Tibial artery (tissue), 4 donors: ENCODE results near the gene MAST3.

ENCODE experiments used
- DNase-seq, 2 donors: peaks; one replicate each; pipeline ENCODE4 v3.0.0-alpha.2; 2019
- H3K27ac ChIP-seq, 2 donors: fragments of 200-600 bp; sonication (generic) in 1 of 2; 1 replicate in 1 of 2; 2 replicates in 1 of 2; pipeline ENCODE4 v1.5.1; 2018 to 2019; ENCODE audit warnings: mild to moderate bottlenecking in 1 of 2
- H3K27me3 ChIP-seq, 2 donors: fragments of 200-600 bp; sonication (generic) in 1 of 2; one replicate each; pipeline versions ENCODE4 v1.5.1 to v1.6.0; 2016 to 2019
- H3K36me3 ChIP-seq, 3 donors: fragments of 200-600 bp; sonication (generic) in 2 of 3; one replicate each; pipeline ENCODE4 v1.5.1; 2016 to 2019; ENCODE audit warnings: mild to moderate bottlenecking in 2 of 3
- H3K4me1 ChIP-seq, 4 donors: fragments of 200-600 bp; sonication (generic) in 2 of 4; 1 replicate in 3 of 4; 2 replicates in 1 of 4; pipeline ENCODE4 v1.5.1; 2016 to 2019
- H3K4me3 ChIP-seq, 2 donors: fragments of 200-600 bp; sonication (generic) in 1 of 2; 1 replicate in 1 of 2; 2 replicates in 1 of 2; pipeline ENCODE4 v1.5.1; 2018 to 2019; ENCODE audit warnings: mild to moderate bottlenecking in 2 of 2
- H3K9me3 ChIP-seq, 3 donors: fragments of 200-600 bp; sonication (generic) in 1 of 3; one replicate each; pipeline ENCODE4 v1.5.1; 2016 to 2019
- intact Hi-C: fragments of 100-400 bp; cut with DNase I; formaldehyde crosslinking; loops from one replicate; pipeline ENCODE4 v1.15.0; 2023; ENCODE audit warnings: low total_unique reads
- TF ChIP-seq, protein P1 (sequence below), 2 experiments: fragments of 200-600 bp in 1 of 2; fragments of 450-650 bp in 1 of 2; IDR thresholded peaks; one replicate each; pipeline ENCODE4 v1.5.1; 2017 to 2019; ENCODE audit warnings: antibody characterized with exemption in 2 of 2, mild to moderate bottlenecking in 1 of 2, moderate library complexity in 1 of 2

MAST3 gene

DNA sequence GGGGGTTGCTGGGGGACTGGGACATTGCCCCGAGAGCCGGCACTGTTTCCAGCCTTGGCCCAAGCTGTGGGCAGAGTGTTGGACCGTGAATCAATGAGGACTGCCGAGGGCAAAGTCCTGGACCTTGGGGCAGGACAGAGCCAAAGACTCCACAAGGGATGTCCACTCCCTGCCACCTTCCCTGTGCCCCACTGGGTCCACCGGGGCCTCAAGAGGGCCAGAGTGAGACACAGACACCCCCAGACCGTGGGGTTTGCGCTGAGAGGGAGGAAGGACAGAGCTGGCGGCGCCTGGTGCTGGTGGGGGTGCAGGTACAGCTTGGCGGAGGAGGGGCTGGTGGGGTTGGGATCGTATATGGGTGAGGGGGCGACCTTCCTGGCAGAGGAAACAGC is 11.8 kb downstream of the MAST3 start:
- TF ChIP-seq, protein P1, sequence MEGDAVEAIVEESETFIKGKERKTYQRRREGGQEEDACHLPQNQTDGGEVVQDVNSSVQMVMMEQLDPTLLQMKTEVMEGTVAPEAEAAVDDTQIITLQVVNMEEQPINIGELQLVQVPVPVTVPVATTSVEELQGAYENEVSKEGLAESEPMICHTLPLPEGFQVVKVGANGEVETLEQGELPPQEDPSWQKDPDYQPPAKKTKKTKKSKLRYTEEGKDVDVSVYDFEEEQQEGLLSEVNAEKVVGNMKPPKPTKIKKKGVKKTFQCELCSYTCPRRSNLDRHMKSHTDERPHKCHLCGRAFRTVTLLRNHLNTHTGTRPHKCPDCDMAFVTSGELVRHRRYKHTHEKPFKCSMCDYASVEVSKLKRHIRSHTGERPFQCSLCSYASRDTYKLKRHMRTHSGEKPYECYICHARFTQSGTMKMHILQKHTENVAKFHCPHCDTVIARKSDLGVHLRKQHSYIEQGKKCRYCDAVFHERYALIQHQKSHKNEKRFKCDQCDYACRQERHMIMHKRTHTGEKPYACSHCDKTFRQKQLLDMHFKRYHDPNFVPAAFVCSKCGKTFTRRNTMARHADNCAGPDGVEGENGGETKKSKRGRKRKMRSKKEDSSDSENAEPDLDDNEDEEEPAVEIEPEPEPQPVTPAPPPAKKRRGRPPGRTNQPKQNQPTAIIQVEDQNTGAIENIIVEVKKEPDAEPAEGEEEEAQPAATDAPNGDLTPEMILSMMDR (IDR thresholded peaks at IDR 0.05), result no peak

DNA sequence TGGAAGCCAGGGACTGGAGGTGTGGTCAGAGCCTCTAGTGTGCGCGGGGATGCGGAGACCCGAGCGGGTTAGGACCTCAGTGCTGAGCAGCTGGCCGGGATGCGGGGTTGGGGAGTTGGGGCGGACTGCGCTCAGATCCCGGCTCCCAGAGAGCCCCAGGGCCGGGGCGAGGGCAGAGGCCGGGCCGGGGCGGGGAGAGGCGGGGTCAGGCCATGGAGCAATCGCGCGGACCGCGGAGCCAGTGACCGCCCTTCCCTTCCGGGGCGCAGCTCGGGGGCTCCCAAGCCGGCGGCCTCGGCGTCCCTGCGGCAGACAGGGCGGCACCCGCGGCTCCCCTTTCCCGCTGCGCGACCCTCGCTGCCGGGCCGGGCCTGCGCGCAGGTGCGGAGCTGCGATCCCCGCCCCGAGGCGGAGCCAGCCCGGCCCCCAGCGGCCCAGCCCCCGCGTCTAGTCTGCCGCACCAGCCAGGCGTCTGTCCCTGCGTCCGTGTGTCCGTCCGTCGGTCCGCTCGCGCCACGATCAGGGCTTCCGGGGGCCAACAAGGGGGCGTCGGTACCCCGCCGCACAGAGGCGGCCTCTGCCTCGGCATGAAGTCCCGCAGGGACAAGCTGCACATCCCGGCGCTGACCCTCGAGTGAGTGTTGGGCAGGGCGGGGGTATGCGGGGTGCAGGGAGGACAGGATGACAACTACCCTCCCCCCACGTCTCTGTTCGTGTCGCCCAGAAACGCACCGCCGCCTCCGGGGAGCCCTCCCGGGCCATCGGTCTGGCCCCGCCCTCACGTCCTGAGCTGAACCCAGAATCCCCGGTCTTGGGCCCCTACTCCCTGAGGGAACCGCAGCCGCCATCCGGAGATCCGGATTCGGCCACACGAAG is 12.4 kb downstream of the MAST3 start:
- peak overlapping the region; percentile 62 to 79 for H3K27ac ChIP-seq
- TF ChIP-seq, protein P1 (IDR thresholded peaks at IDR 0.05), result no peak
- no peaks in the 10 kb centered on the region for H3K9me3 ChIP-seq
- H3K27me3 ChIP-seq, result no peaks in the 10 kb centered on the region
- peak overlapping the region; percentile 66 to 89 for H3K4me3 ChIP-seq
- H3K4me1 ChIP-seq, result peaks cover 0 to 21% (median 16%) of the 10 kb centered on the region in 4 donors
- peak; percentile 46 to 79 for DNase-seq
- H3K36me3 ChIP-seq, result no peaks in the 10 kb centered on the region
- intact Hi-C loops, result no loop called here

More for the DNA sequence above, 11.8 kb downstream of the MAST3 start:
- no peaks in the 10 kb centered on the region for H3K9me3 ChIP-seq
- peak overlapping the region; percentile 66 to 89 for H3K4me3 ChIP-seq
- H3K27ac ChIP-seq, result peak overlapping the region; percentile 62 to 79
- no peak for DNase-seq
- peaks cover 0 to 27% (median 21%) of the 10 kb centered on the region in 4 donors for H3K4me1 ChIP-seq
- H3K36me3 ChIP-seq, result no peaks in the 10 kb centered on the region
- intact Hi-C loops, result no loop called here
- no peaks in the 10 kb centered on the region for H3K27me3 ChIP-seq

DNA sequence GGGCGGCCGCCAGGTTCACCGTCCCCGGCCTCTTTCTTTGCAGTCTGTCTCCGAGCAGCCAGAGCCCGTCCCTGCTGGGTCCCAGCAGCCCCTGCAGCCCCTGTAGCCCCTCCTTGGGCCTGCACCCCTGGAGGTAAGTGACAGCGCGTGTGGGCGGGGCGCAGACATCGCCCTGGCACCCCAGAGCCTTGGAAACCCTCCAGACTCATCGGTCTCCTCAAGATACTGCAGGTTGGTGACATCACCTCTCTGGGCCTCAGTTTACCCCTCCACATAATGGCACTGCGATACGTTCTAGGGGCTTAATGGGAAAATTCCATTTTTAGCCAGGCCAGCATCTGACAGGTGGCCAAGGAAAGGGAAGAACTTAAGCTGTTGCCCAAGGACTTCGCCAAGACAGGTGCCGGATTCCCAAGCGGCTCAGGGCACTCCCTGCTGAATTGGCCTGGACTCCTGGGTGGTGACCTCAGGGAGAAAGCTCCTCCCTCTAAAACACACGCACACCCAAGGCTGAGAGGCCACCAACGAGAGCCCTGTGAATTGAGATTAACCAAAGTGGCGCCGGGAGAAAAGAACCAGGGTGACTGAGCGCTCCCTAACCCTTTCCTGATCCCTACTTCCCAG is 13.1 kb downstream of the MAST3 start:
- no peak for DNase-seq
- peak overlapping the region; percentile 66 to 89 for H3K4me3 ChIP-seq
- H3K4me1 ChIP-seq, result peaks cover 0 to 18% (median 16%) of the 10 kb centered on the region in 4 donors
- intact Hi-C loops, result no loop called here
- TF ChIP-seq, protein P1 (IDR thresholded peaks at IDR 0.05), result no peak
- H3K27ac ChIP-seq, result peak overlapping the region; percentile 62 to 79
- H3K27me3 ChIP-seq, result no peaks in the 10 kb centered on the region
- H3K36me3 ChIP-seq, result no peaks in the 10 kb centered on the region
- no peaks in the 10 kb centered on the region for H3K9me3 ChIP-seq

GRCh38 chr19:18112989-18113478 is 15.5 kb downstream of the MAST3 start:
- peak; percentile 78 to 89 for DNase-seq
- no peaks in the 10 kb centered on the region for H3K36me3 ChIP-seq
- intact Hi-C loops, result no loop called here
- no peaks in the 10 kb centered on the region for H3K27me3 ChIP-seq
- H3K27ac ChIP-seq, result no peak overlapping the region
- TF ChIP-seq, protein P1 (IDR thresholded peaks at IDR 0.05), result peak; percentile 70 to 76
- no peaks in the 10 kb centered on the region for H3K9me3 ChIP-seq
- H3K4me3 ChIP-seq, result no peak overlapping the region
- peaks cover 0 to 31% (median 25%) of the 10 kb centered on the region in 4 donors for H3K4me1 ChIP-seq

DNA sequence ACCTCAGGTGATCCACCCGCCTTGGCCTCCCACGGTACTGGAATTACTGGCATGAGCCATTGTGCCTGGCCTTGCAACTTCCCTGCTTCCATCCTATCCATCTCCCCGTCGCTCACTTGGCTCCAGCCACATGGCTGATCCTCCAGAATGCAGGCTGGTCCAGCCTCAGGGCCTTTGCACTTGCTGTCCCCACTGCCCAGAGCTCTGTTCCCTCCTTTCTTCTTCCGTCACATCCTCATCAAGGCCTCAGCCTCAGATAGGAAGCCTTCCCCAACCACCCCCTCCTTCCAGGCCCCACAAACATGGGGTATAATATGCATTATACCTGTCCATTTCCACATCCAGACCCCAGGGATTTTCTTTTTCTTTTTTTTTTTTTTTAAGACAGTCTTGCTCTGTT is 16.2 kb downstream of the MAST3 start:
- TF ChIP-seq, protein P1 (IDR thresholded peaks at IDR 0.05), result no peak
- Histone ChIP-seq H3K27ac (no peak overlapping the region), H3K9me3 (no peaks in the 10 kb centered on the region), H3K4me1 (peaks cover 0 to 39% (median 31%) of the 10 kb centered on the region in 4 donors), H3K27me3 (no peaks in the 10 kb centered on the region), H3K4me3 (no peak overlapping the region), H3K36me3 (no peaks in the 10 kb centered on the region)
- intact Hi-C loops, result no loop called here
- no peak for DNase-seq
